Measurements from ENCODE around the gene KDM6B.

Gene KDM6B

GRCh38 chr17:7824021-7824924 lies 9.7 kb upstream of the KDM6B start:
- DNase-seq: no peak

GRCh38 chr17:7825206-7825990 lies 8.6 kb upstream of the KDM6B start:
- no peak for DNase-seq

- no peak for DNase-seq
Measured at GRCh38 chr17:7830616-7831015, 3.4 kb upstream of the KDM6B start.

- DNase-seq: no peak
Measured at GRCh38 chr17:7831233-7831632, 2.8 kb upstream of the KDM6B start.

GRCh38 chr17:7832431-7832830 lies 1.6 kb upstream of the KDM6B start:
- no peak for DNase-seq

GRCh38 chr17:7833011-7833794 lies 814 bp upstream of the KDM6B start:
- no peak for DNase-seq

- DNase-seq: no peak
Measured at GRCh38 chr17:7834542-7834956, 532 bp downstream of the KDM6B start.

- peak; percentile 87 for DNase-seq
Measured at GRCh38 chr17:7834957-7835813, 1.2 kb downstream of the KDM6B start.

- DNase-seq: no peak
Measured at GRCh38 chr17:7835814-7836595, 2.0 kb downstream of the KDM6B start.

- peak; percentile 58 for DNase-seq
Measured at GRCh38 chr17:7836596-7837407, 2.8 kb downstream of the KDM6B start.

- no peak for DNase-seq
Measured at GRCh38 chr17:7837408-7838088, 3.5 kb downstream of the KDM6B start.

- no peak for DNase-seq
Measured at GRCh38 chr17:7838090-7839075, 4.4 kb downstream of the KDM6B start.

- DNase-seq: no peak
Measured at GRCh38 chr17:7839190-7839875, 5.3 kb downstream of the KDM6B start.

GRCh38 chr17:7839876-7840261 lies 5.9 kb downstream of the KDM6B start:
- DNase-seq: no peak

GRCh38 chr17:7840441-7840840 lies 6.4 kb downstream of the KDM6B start:
- no peak for DNase-seq

- no peak for DNase-seq
Measured at GRCh38 chr17:7840875-7841274, 6.9 kb downstream of the KDM6B start.

GRCh38 chr17:7841396-7841914 lies 7.4 kb downstream of the KDM6B start:
- DNase-seq: peak; percentile 92

GRCh38 chr17:7841915-7842379 lies 7.9 kb downstream of the KDM6B start:
- peak; percentile 84 for DNase-seq

Measured in stimulated activated CD4-positive, alpha-beta T cell treated with anti-CD3 and anti-CD28 coated beads, Interleukin-12 subunit alpha, Interleukin-12 subunit beta, amount 100 ng/mL, for 4 hours (primary cell).